Measurements from ENCODE around the gene PITPNM1.
"Not testable (repeated sequence)": the region's sequence is repeated elsewhere in the genome, so short reads cannot be mapped to it uniquely, and the experiment has no call there.

Gene PITPNM1

DNA sequence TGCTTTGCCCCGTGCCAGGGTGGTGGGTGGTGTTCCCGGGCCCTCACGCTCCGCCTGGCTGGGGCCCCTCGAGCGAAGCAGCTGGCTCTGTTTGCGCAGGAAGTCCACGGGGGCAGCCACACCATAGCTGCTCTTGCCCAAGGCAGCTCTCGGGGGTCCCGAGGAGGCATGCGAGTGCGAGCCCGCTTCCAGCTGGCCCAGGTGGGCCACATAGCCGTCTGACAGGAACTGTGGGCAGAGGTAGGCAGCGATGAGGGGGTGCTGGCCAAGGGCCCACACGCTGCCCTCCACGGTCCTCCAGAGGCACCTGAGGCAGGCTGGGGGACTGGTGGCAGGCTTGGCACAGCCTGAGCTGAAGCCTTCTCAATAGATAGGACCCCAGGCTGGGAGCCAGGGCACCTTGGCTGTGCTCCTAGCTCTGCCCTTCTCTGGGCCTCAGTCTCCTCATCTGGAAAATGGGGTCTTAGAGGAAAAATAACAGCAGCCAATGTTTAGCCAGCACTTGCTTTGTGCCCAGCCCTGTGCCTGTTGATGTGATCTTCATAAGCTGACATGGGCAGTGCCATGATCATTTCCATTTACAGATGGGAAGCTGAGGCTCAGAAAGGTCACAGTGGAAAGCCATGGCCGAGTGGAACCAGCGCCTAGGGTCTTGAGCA lies 13.0 kb downstream of the PITPNM1 start:
- no peak overlapping the region for H3K4me3 ChIP-seq (ENCODE audit: low read length)
- no peak for DNase-seq (ENCODE audit: low read depth)
- TF ChIP-seq, protein P1, sequence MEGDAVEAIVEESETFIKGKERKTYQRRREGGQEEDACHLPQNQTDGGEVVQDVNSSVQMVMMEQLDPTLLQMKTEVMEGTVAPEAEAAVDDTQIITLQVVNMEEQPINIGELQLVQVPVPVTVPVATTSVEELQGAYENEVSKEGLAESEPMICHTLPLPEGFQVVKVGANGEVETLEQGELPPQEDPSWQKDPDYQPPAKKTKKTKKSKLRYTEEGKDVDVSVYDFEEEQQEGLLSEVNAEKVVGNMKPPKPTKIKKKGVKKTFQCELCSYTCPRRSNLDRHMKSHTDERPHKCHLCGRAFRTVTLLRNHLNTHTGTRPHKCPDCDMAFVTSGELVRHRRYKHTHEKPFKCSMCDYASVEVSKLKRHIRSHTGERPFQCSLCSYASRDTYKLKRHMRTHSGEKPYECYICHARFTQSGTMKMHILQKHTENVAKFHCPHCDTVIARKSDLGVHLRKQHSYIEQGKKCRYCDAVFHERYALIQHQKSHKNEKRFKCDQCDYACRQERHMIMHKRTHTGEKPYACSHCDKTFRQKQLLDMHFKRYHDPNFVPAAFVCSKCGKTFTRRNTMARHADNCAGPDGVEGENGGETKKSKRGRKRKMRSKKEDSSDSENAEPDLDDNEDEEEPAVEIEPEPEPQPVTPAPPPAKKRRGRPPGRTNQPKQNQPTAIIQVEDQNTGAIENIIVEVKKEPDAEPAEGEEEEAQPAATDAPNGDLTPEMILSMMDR (conservative IDR thresholded peaks at IDR 0.05; ENCODE audit: low read length), result no peak

DNA sequence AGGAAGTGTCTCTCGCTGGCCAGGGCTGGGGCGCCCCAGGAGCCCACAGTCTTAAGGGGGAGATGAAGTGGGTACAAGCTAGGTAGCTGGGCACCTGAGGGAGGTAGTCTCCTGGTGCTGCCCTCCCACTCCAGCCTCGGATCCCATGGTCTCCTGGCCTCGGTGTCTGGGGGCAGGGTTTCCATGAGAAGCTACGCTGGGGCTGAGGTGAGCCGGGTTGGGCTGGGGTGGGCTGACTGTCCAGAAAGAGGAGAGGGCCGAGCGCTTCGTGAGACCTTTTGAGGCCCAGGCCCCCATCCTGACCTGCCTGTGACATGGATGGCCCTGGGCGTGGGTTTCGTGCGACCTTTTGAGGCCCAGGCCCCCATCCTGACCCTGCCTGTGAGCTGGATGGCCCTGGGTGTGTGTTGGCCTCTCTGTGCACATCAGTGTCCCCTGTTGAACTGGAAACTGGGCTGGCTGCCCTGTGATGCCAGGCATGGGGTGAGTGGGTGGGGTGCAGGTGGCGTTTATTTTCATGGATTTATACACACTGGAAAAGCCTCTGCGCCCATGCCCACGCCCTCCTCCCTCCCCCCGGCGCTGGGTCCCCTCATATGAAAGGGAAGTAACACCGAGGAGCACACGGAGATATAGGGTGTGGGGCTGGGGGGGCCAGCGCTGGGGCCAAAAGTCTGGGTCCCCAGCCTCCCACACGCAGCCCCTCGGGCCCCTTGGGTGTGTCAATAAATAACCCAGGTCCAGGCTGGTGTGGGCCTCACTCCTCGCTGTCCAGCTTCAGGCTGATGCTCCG lies 13.7 kb downstream of the PITPNM1 start:
- DNase-seq (ENCODE audit: low read depth), result no peak
- H3K4me3 ChIP-seq (ENCODE audit: low read length), result no peak overlapping the region
- TF ChIP-seq, protein P1 (conservative IDR thresholded peaks at IDR 0.05; ENCODE audit: low read length), result no peak

DNA sequence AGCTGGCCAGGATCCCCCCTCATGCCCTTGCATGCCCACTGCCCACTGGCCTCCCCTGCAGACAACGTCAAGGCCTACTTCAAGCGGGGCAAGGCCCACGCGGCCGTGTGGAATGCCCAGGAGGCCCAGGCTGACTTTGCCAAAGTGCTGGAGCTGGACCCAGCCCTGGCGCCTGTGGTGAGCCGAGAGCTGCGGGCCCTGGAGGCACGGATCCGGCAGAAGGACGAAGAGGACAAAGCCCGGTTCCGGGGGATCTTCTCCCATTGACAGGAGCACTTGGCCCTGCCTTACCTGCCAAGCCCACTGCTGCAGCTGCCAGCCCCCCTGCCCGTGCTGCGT lies 14.5 kb downstream of the PITPNM1 start:
- no peak for DNase-seq (ENCODE audit: low read depth)

DNA sequence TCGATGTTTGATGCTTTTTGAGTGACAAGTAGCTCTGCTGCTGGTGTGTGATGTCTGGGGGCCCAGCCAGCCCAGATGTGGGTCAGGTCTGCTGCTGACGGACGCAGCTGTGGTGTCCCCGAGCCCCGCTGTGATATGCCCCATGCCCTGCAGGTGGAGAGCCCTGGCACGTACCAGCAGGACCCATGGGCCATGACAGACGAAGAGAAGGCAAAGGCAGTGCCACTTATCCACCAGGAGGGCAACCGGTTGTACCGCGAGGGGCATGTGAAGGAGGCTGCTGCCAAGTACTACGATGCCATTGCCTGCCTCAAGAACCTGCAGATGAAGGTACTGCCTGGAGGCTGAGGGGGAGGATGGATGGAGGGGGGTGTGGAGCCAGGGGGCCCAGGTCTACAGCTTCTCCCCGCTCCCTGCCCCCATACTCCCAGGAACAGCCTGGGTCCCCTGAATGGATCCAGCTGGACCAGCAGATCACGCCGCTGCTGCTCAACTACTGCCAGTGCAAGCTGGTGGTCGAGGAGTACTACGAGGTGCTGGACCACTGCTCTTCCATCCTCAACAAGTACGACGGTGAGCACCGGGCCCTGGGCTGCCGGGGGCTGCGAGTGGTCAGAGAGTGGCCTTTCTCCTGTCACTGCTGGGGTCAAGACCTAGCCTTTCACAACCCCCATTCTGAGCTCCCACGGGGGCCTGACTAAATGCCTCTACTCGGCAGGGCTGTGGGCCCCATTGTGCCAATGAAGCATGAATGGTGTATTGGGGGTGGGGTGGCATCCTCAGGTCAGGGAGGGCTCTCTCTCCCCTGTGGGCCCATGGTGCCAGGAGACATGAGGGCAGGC lies 15.1 kb downstream of the PITPNM1 start:
- TF ChIP-seq, protein P1 (conservative IDR thresholded peaks at IDR 0.05; ENCODE audit: low read length), result no peak
- H3K4me3 ChIP-seq (ENCODE audit: low read length), result no peak overlapping the region
- no peak for DNase-seq (ENCODE audit: low read depth)

More for the DNA sequence above, 14.5 kb downstream of the PITPNM1 start:
- TF ChIP-seq, protein P1 (conservative IDR thresholded peaks at IDR 0.05; ENCODE audit: low read length), result no peak
- no peak overlapping the region for H3K4me3 ChIP-seq (ENCODE audit: low read length)

DNA sequence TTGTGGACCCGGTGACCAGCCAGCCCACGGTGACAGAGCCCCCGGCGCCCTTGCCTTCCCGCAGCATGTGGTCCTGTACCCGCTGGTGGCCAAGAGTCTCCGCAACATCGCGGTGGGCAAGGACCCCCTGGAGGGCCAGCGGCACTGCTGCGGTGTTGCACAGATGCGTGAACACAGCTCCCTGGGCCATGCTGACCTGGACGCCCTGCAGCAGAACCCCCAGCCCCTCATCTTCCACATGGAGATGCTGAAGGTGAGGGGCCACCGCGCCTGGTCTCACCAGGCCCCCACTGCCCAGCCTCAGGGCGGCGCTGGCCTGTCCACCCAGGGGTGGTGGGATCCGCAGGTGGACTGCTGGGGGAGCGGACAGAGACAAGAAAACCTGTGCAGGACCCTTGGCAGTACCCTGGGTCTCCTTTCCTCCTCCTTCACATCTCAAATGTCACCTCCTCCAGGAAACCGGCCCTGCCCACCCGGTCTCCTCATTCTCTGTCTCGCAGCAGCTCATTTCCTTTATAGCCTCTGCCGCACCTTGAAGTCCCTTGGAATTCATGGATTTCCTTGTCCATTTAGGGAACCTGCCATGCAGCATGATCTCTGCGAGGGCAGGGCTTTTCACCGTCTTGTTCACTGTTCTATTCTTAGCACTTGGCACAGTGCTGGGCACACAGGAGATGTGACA lies 15.8 kb downstream of the PITPNM1 start:
- no peak for DNase-seq (ENCODE audit: low read depth)
- H3K4me3 ChIP-seq (ENCODE audit: low read length), result no peak overlapping the region
- TF ChIP-seq, protein P1 (conservative IDR thresholded peaks at IDR 0.05; ENCODE audit: low read length), result no peak

DNA sequence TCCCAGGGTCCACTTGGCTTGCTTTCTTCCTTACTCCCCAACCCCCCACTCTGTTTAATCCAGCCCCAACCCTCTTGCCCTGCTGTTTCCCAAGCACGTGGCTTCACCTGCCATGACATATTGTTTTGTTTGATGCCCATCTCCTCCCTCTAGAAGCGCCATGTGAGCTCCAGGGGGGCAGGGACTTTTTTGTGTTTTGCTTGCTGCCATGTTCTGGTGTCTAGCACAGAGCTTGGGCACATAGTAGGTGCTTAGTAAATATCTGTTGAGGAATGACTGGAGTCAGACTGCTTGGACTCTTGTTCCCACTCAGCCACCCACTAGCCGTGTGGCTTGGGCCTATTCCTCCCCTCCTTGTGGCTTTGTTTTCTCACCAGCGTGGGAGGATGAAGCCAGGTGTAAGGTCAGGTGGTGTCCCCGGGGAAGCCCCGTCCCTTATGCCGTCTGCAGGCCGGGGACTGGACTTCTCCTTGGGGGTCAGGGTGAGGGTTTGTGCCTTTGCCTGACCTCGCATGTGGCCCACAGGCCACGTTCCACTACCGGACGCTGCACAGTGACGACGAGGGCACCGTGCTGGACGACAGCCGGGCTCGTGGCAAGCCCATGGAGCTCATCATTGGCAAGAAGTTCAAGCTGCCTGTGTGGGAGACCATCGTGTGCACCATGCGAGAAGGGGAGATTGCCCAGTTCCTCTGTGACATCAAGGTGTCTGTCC lies 18.5 kb downstream of the PITPNM1 start:
- H3K4me3 ChIP-seq (ENCODE audit: low read length), result no peak overlapping the region
- DNase-seq (ENCODE audit: low read depth), result no peak
- TF ChIP-seq, protein P1 (conservative IDR thresholded peaks at IDR 0.05; ENCODE audit: low read length), result no peak

DNA sequence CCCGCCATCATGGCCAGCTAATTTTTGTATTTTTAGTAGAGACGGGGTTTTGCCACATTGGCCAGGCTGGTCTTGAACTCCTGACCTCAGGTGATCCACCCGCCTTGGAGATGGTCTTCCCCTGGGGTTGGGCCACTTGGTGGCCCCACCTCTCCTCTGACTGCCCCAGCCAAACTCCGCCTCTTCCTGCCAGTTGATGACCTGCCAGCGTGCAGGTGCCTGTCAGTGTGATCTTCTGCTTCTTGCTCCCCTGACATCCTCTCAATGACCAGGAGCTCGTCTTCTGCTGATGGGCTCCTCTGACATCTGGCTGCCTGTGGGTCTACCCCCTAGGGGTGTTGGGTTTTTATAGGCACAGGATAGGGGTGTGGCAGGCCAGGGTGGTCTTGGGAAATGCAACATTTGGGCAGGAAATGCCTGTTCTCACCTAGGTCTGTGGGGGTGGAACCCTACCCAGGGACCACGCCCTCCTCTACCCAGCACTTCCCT lies 19.2 kb downstream of the PITPNM1 start:
- DNase-seq (ENCODE audit: low read depth); H3K4me3 ChIP-seq (ENCODE audit: low read length): not testable (repeated sequence)
